ENCODE data around the gene LMTK3.

DNA sequence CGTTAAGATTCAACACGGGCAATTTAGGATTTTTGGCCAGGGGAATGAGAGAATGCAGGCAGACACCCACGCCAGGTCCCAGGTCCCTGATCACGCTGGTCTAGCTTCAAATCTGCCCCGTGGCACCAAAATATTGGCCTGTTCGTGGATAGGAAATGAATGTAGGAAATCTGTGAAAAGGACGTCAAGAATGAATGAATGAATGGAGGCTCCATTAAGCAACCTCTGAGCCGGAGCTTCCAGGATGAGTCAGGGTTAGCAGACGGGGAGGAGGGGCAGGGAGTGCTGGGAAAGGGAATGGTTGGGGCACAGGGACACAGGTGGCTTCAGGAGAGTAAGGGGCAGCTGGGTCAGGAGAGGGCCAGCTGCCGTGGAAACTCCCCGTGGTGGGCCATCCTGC is 44.5 kb upstream of the LMTK3 start:
- TF ChIP-seq, protein P1, sequence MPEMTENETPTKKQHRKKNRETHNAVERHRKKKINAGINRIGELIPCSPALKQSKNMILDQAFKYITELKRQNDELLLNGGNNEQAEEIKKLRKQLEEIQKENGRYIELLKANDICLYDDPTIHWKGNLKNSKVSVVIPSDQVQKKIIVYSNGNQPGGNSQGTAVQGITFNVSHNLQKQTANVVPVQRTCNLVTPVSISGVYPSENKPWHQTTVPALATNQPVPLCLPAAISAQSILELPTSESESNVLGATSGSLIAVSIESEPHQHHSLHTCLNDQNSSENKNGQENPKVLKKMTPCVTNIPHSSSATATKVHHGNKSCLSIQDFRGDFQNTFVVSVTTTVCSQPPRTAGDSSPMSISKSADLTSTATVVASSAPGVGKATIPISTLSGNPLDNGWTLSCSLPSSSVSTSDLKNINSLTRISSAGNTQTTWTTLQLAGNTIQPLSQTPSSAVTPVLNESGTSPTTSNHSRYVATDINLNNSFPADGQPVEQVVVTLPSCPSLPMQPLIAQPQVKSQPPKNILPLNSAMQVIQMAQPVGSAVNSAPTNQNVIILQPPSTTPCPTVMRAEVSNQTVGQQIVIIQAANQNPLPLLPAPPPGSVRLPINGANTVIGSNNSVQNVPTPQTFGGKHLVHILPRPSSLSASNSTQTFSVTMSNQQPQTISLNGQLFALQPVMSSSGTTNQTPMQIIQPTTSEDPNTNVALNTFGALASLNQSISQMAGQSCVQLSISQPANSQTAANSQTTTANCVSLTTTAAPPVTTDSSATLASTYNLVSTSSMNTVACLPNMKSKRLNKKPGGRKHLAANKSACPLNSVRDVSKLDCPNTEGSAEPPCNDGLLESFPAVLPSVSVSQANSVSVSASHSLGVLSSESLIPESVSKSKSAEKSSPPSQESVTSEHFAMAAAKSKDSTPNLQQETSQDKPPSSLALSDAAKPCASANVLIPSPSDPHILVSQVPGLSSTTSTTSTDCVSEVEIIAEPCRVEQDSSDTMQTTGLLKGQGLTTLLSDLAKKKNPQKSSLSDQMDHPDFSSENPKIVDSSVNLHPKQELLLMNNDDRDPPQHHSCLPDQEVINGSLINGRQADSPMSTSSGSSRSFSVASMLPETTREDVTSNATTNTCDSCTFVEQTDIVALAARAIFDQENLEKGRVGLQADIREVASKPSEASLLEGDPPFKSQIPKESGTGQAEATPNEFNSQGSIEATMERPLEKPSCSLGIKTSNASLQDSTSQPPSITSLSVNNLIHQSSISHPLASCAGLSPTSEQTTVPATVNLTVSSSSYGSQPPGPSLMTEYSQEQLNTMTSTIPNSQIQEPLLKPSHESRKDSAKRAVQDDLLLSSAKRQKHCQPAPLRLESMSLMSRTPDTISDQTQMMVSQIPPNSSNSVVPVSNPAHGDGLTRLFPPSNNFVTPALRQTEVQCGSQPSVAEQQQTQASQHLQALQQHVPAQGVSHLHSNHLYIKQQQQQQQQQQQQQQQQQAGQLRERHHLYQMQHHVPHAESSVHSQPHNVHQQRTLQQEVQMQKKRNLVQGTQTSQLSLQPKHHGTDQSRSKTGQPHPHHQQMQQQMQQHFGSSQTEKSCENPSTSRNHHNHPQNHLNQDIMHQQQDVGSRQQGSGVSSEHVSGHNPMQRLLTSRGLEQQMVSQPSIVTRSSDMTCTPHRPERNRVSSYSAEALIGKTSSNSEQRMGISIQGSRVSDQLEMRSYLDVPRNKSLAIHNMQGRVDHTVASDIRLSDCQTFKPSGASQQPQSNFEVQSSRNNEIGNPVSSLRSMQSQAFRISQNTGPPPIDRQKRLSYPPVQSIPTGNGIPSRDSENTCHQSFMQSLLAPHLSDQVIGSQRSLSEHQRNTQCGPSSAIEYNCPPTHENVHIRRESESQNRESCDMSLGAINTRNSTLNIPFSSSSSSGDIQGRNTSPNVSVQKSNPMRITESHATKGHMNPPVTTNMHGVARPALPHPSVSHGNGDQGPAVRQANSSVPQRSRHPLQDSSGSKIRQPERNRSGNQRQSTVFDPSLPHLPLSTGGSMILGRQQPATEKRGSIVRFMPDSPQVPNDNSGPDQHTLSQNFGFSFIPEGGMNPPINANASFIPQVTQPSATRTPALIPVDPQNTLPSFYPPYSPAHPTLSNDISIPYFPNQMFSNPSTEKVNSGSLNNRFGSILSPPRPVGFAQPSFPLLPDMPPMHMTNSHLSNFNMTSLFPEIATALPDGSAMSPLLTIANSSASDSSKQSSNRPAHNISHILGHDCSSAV (CRISPR knock-in tag; IDR thresholded peaks at IDR 0.05; ENCODE audit: borderline replicate concordance): no peak
- TF ChIP-seq SUZ12 (IDR thresholded peaks at IDR 0.05; ENCODE audit: low read depth, low read length): no peak
- no peak for TF ChIP-seq ARHGAP35 (CRISPR knock-in tag; IDR thresholded peaks at IDR 0.05; ENCODE audit: borderline replicate concordance)
- no peak for TF ChIP-seq PCBP1 (IDR thresholded peaks at IDR 0.05; ENCODE audit: borderline replicate concordance, low read depth, low read length)
- no peak for TF ChIP-seq BRCA1 (CRISPR knock-in tag; IDR thresholded peaks at IDR 0.05)
- no peak for TF ChIP-seq DNMT1 (CRISPR knock-in tag; IDR thresholded peaks at IDR 0.05)
- TF ChIP-seq ZBTB2 (CRISPR knock-in tag; IDR thresholded peaks at IDR 0.05; ENCODE audit: low read depth): no peak
- TF ChIP-seq EP300 (IDR thresholded peaks at IDR 0.05; ENCODE audit: low read depth in 2 of 2, low read length in 2 of 2): no peak
- TF ChIP-seq EP300 (CRISPR knock-in tag; IDR thresholded peaks at IDR 0.05; ENCODE audit: borderline replicate concordance): no peak
- TF ChIP-seq ZNF775 (CRISPR knock-in tag; IDR thresholded peaks at IDR 0.05; ENCODE audit: borderline replicate concordance): no peak
- TF ChIP-seq, protein P2, sequence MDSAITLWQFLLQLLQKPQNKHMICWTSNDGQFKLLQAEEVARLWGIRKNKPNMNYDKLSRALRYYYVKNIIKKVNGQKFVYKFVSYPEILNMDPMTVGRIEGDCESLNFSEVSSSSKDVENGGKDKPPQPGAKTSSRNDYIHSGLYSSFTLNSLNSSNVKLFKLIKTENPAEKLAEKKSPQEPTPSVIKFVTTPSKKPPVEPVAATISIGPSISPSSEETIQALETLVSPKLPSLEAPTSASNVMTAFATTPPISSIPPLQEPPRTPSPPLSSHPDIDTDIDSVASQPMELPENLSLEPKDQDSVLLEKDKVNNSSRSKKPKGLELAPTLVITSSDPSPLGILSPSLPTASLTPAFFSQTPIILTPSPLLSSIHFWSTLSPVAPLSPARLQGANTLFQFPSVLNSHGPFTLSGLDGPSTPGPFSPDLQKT (CRISPR knock-in tag; IDR thresholded peaks at IDR 0.05; ENCODE audit: borderline replicate concordance): no peak
- TF ChIP-seq ZNF501 (CRISPR knock-in tag; IDR thresholded peaks at IDR 0.05): no peak

All from HepG2 (cell line).